K562 (cell line): ENCODE measurements around the gene CMIP.
A peak's percentile ranks its signal among the peaks of the same experiment; 100 is the strongest.

ENCODE experiments used
- CREB1 ChIP-seq, 2 experiments: sonication (generic) in 1 of 2; formaldehyde crosslinking in 1 of 2; IDR thresholded peaks; 2 replicates each; pipeline versions ENCODE4 v1.6.1 to v1.8.0; 2012 to 2022; ENCODE audit warnings: inconsistent platforms in 1 of 2, mild to moderate bottlenecking in 1 of 2, missing genetic modification reagents in 1 of 2, moderate library complexity in 1 of 2
- EHMT2 ChIP-seq: fragments of 450-650 bp; IDR thresholded peaks from 2 replicates; pipeline ENCODE4 v1.6.1; 2018; ENCODE audit warnings: antibody characterized with exemption
- ID3 ChIP-seq, 2 experiments: fragments of 250-450 bp in 1 of 2; fragments of 450-650 bp in 1 of 2; sonication (Bioruptor Pico) in 1 of 2; IDR thresholded peaks; 2 replicates each; pipeline versions ENCODE4 v1.6.1 to v1.8.0; 2016 to 2021; ENCODE audit warnings: mild to moderate bottlenecking in 2 of 2, moderate library complexity in 2 of 2, missing compliant biosample characterization in 1 of 2, missing genetic modification characterization in 1 of 2
- JUN ChIP-seq, 2 experiments: sonication (generic) in 1 of 2; formaldehyde crosslinking in 1 of 2; IDR thresholded peaks; 2 replicates each; pipeline versions ENCODE4 v1.6.1 to v1.8.0; 2012 to 2022; ENCODE audit warnings: borderline replicate concordance in 2 of 2, mild to moderate bottlenecking in 2 of 2, improper control_type of control experiment in 1 of 2, low read depth in 1 of 2, low read length in 1 of 2, missing genetic modification reagents in 1 of 2
- MEIS2 ChIP-seq: fragments of 450-650 bp; IDR thresholded peaks from 2 replicates; pipeline ENCODE4 v1.6.1; 2014; ENCODE audit warnings: mild to moderate bottlenecking; ENCODE audit not compliant: partially characterized antibody
- MXI1 ChIP-seq: IDR thresholded peaks from 2 replicates; pipeline ENCODE4 v1.6.1; 2011; ENCODE audit warnings: low read depth, mild to moderate bottlenecking, improper control_type of control experiment, low read length
- NKRF ChIP-seq: fragments of 450-650 bp; IDR thresholded peaks from 2 replicates; pipeline ENCODE4 v1.6.1; 2016; ENCODE audit warnings: borderline replicate concordance
- PBX2 ChIP-seq, 2 experiments: IDR thresholded peaks in 1 of 2; conservative IDR thresholded peaks in 1 of 2; 2 replicates each; pipeline ENCODE4 v1.6.1; 2016; ENCODE audit warnings: low read depth in 2 of 2, mild to moderate bottlenecking in 1 of 2, missing compliant biosample characterization in 1 of 2, missing genetic modification characterization in 1 of 2, moderate library complexity in 1 of 2
- RCOR1 ChIP-seq, 2 experiments: IDR thresholded peaks; 2 replicates each; pipeline ENCODE4 v1.6.1; 2012; ENCODE audit warnings: low read depth in 2 of 2, low read length in 2 of 2, borderline replicate concordance in 1 of 2, improper control_type of control experiment in 1 of 2
- ZMIZ1 ChIP-seq, 2 experiments: fragments of 150-350 bp in 1 of 2; IDR thresholded peaks; 2 replicates each; pipeline ENCODE4 v1.6.1; 2012 to 2016; ENCODE audit warnings: low read depth in 2 of 2, low read length in 2 of 2, mild to moderate bottlenecking in 1 of 2, moderate library complexity in 1 of 2
- ZNF253 ChIP-seq: fragments of 250-450 bp; sonication (Bioruptor Pico); conservative IDR thresholded peaks from 2 replicates; pipeline ENCODE4 v1.6.1; 2021; ENCODE audit warnings: mild to moderate bottlenecking
- ZNF274 ChIP-seq: IDR thresholded peaks from 2 replicates; pipeline ENCODE4 v1.6.1; 2011; ENCODE audit warnings: low read depth, mild to moderate bottlenecking, low read length, moderate library complexity, borderline replicate concordance

- TF ChIP-seq RCOR1 (IDR thresholded peaks at IDR 0.05; ENCODE audit: borderline replicate concordance in 1 of 2, low read depth in 2 of 2, low read length in 2 of 2) (no peak), ZNF274 (no peak), ZNF253 (CRISPR knock-in tag) (no peak), CREB1 (IDR thresholded peaks at IDR 0.05) (no peak), CREB1 (CRISPR knock-in tag; IDR thresholded peaks at IDR 0.05) (peak; percentile 53; the same call in 1 of the 2 replicates), MXI1 (no peak), MEIS2 (no peak), PBX2 (CRISPR knock-in tag; IDR thresholded peaks at IDR 0.05; ENCODE audit: low read depth) (no peak), PBX2 (tag; conservative IDR thresholded peaks at IDR 0.05; ENCODE audit: low read depth) (no peak), NKRF (no peak), JUN (IDR thresholded peaks at IDR 0.05; ENCODE audit: borderline replicate concordance, low read depth, low read length) (no peak), JUN (CRISPR knock-in tag; IDR thresholded peaks at IDR 0.05; ENCODE audit: borderline replicate concordance) (no peak), ZMIZ1 (IDR thresholded peaks at IDR 0.05; ENCODE audit: low read depth in 2 of 2, low read length in 2 of 2) (no peak), ID3 (CRISPR knock-in tag; IDR thresholded peaks at IDR 0.05) (no peak), ID3 (tag; IDR thresholded peaks at IDR 0.05) (no peak), EHMT2 (no peak)
Observed at GRCh38 chr16:81711657-81712319, 267.2 kb downstream of the CMIP start.
